Endodermal cell (in vitro differentiated cells): Measurements from ENCODE around the gene FIZ1. TPM values are rescaled to one million over a fixed set of nuclear protein-coding genes. Genes with fewer than 3 reads are reported as not detected.

Experiments
- DNase-seq: peaks from one replicate; pipeline ENCODE4 v3.0.0-alpha.2; 2017
- H3K27ac ChIP-seq: 2 replicates; pipeline ENCODE4 v1.5.1; 2013; ENCODE audit warnings: mild to moderate bottlenecking, low read depth, low read length, moderate library complexity
- H3K27me3 ChIP-seq: 2 replicates; pipeline ENCODE4 v1.6.1; 2013; ENCODE audit warnings: mild to moderate bottlenecking, low read length, moderate library complexity; ENCODE audit not compliant: insufficient read depth, control insufficient read depth, poor library complexity, severe bottlenecking
- H3K36me3 ChIP-seq: 2 replicates; pipeline ENCODE4 v1.7.0; 2013; ENCODE audit warnings: mild to moderate bottlenecking, low read length, moderate library complexity; ENCODE audit not compliant: control insufficient read depth, insufficient read depth
- H3K4me1 ChIP-seq: one replicate; pipeline ENCODE4 v1.7.0; 2013; ENCODE audit warnings: low read length; ENCODE audit not compliant: control insufficient read depth, insufficient read depth
- H3K4me3 ChIP-seq: 2 replicates; pipeline ENCODE4 v1.5.1; 2013; ENCODE audit warnings: mild to moderate bottlenecking, low read length, moderate library complexity
- H3K9ac ChIP-seq: 2 replicates; pipeline ENCODE4 v1.6.1; 2013; ENCODE audit warnings: mild to moderate bottlenecking, low read length, moderate library complexity; ENCODE audit not compliant: poor library complexity, severe bottlenecking; ENCODE audit errors: extremely low read depth
- H3K9me3 ChIP-seq: 2 replicates; pipeline ENCODE4 v1.6.1; 2013; ENCODE audit warnings: mild to moderate bottlenecking, low read length, moderate library complexity; ENCODE audit not compliant: control insufficient read depth
- H3K27ac Mint-ChIP-seq: 2 replicates; pipeline ENCODE4 v1.8.0; 2020; ENCODE audit warnings: mixed read lengths
- H3K27me3 Mint-ChIP-seq: 2 replicates; pipeline ENCODE4 v1.8.0; 2021; ENCODE audit warnings: mild to moderate bottlenecking, mixed read lengths; ENCODE audit not compliant: insufficient read depth
- H3K36me3 Mint-ChIP-seq: 2 replicates; pipeline ENCODE4 v1.8.0; 2020; ENCODE audit warnings: low read depth, mixed read lengths
- H3K4me1 Mint-ChIP-seq: 2 replicates; pipeline ENCODE4 v1.8.0; 2020; ENCODE audit warnings: mixed read lengths
- H3K4me3 Mint-ChIP-seq: 2 replicates; pipeline ENCODE4 v1.8.0; 2020; ENCODE audit warnings: mild to moderate bottlenecking, moderate library complexity, mixed read lengths
- H3K9me3 Mint-ChIP-seq: 2 replicates; pipeline ENCODE4 v1.8.0; 2020; ENCODE audit warnings: mild to moderate bottlenecking, mixed read lengths
- WGBS, 2 experiments: methylation state at CpG; one replicate each; pipeline versions ENCODE4 v1.1.5 to v1.1.7; 2013; ENCODE audit warnings: missing lambda C conversion rate in 2 of 2, mixed read lengths in 1 of 2; ENCODE audit not compliant: insufficient coverage in 1 of 2, insufficient read length in 1 of 2; 5-methylcytosine and 5-hydroxymethylcytosine counted together
- total RNA-seq, 2 donors: library from RNA; stranded (reverse); fragmentation: NEBNext Ultra II Directional in 1 of 2; extraction: Animal tissue kit (Norgen Biotek cat#: 25700) in 1 of 2; gene quantifications; 2 replicates in 1 of 2; 3 replicates in 1 of 2; pipeline ENCODE4 v1.2.1, GENCODE V29; 2021
- TF ChIP-seq, protein P1 (sequence below): fragments of 200-600 bp; sonication (generic); conservative IDR thresholded peaks from 2 replicates; pipeline ENCODE4 v1.5.0; 2021; ENCODE audit warnings: antibody characterized with exemption, mild to moderate bottlenecking

Gene FIZ1
- total RNA-seq, 2 donors from 2014 or later = 19.7 to 21.1 TPM

- 8 to 21% methylated on average over 6 to 29 of the region's 36 CpGs for WGBS, 2 experiments
- Mint-ChIP-seq H3K27me3 (peaks cover 5% of the 10 kb centered on the region), H3K4me3 (peak overlapping the region; percentile 56), H3K36me3 (no peaks in the 10 kb centered on the region), H3K27ac (peak overlapping the region; percentile 91), H3K4me1 (peaks cover 34% of the 10 kb centered on the region), H3K9me3 (no peaks in the 10 kb centered on the region)
- Histone ChIP-seq H3K36me3 (no peaks in the 10 kb centered on the region), H3K27ac (peak overlapping the region; percentile 0), H3K4me3 (peak overlapping the region; percentile 64), H3K4me1 (peaks cover 6% of the 10 kb centered on the region), H3K27me3 (no peaks in the 10 kb centered on the region), H3K9ac (peak overlapping the region; percentile 45), H3K9me3 (no peaks in the 10 kb centered on the region)
- TF ChIP-seq, protein P1, sequence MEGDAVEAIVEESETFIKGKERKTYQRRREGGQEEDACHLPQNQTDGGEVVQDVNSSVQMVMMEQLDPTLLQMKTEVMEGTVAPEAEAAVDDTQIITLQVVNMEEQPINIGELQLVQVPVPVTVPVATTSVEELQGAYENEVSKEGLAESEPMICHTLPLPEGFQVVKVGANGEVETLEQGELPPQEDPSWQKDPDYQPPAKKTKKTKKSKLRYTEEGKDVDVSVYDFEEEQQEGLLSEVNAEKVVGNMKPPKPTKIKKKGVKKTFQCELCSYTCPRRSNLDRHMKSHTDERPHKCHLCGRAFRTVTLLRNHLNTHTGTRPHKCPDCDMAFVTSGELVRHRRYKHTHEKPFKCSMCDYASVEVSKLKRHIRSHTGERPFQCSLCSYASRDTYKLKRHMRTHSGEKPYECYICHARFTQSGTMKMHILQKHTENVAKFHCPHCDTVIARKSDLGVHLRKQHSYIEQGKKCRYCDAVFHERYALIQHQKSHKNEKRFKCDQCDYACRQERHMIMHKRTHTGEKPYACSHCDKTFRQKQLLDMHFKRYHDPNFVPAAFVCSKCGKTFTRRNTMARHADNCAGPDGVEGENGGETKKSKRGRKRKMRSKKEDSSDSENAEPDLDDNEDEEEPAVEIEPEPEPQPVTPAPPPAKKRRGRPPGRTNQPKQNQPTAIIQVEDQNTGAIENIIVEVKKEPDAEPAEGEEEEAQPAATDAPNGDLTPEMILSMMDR = peak; percentile 51
- peak; percentile 83 for DNase-seq
These were observed 49.6 kb downstream of the FIZ1 start for GRCh38 chr19:55549500-55550320.

- no peaks in the 10 kb centered on the region for H3K27me3 ChIP-seq
- Mint-ChIP-seq H3K36me3 (no peaks in the 10 kb centered on the region), H3K27ac (no peak overlapping the region), H3K4me1 (peaks cover 19% of the 10 kb centered on the region), H3K4me3 (no peak overlapping the region), H3K9me3 (no peaks in the 10 kb centered on the region), H3K27me3 (peaks cover 15% of the 10 kb centered on the region)
- H3K4me3 ChIP-seq = no peak overlapping the region
- no peak overlapping the region for H3K27ac ChIP-seq
- no peak overlapping the region for H3K9ac ChIP-seq
- TF ChIP-seq, protein P1 = no peak
- no peak for DNase-seq
- no peaks in the 10 kb centered on the region for H3K9me3 ChIP-seq
- peaks cover 2% of the 10 kb centered on the region for H3K4me1 ChIP-seq
- no peaks in the 10 kb centered on the region for H3K36me3 ChIP-seq
- WGBS, 2 experiments = 75 to 83% methylated on average over 13 to 17 of the region's 17 CpGs
These were observed 52.3 kb downstream of the FIZ1 start for GRCh38 chr19:55546822-55547614.

GRCh38 chr19:55546011-55546410 is 53.3 kb downstream of the FIZ1 start:
- no peak overlapping the region for H3K27ac ChIP-seq
- TF ChIP-seq, protein P1 = no peak
- Mint-ChIP-seq H3K4me1 (peaks cover 19% of the 10 kb centered on the region), H3K27me3 (peaks cover 23% of the 10 kb centered on the region), H3K9me3 (no peaks in the 10 kb centered on the region), H3K36me3 (no peaks in the 10 kb centered on the region), H3K4me3 (no peak overlapping the region), H3K27ac (peak overlapping the region; percentile 11)
- no peaks in the 10 kb centered on the region for H3K27me3 ChIP-seq
- WGBS, 2 experiments = 84 to 90% methylated on average over 8 to 11 of the region's 11 CpGs
- no peak overlapping the region for H3K4me3 ChIP-seq
- no peak for DNase-seq
- H3K9ac ChIP-seq = no peak overlapping the region
- H3K4me1 ChIP-seq = peaks cover 2% of the 10 kb centered on the region
- no peaks in the 10 kb centered on the region for H3K36me3 ChIP-seq
- H3K9me3 ChIP-seq = no peaks in the 10 kb centered on the region
